WTC11 (cell line): ENCODE results near the gene HIBADH. TPM values are rescaled to one million over a fixed set of nuclear protein-coding genes. Genes with fewer than 3 reads are reported as not detected.

Source experiments
- ATAC-seq: fragments of 200-7000 bp; cut with Tn5 transposase; 2 replicates; pipeline ENCODE4 v1.10.0; 2021; ENCODE audit warnings: mild to moderate bottlenecking, moderate library complexity
- CTCF ChIA-PET: fragments of 300-600 bp; sonication (Branson Sonifier 250); formaldehyde crosslinking; loops from one replicate; lab custom pipeline; 2021; ENCODE audit warnings: antibody characterized with exemption; lab: Charles Lee
- POLR2A ChIA-PET: fragments of 350-600 bp; sonication (Branson Sonifier 250); formaldehyde crosslinking; loops from one replicate; lab custom pipeline; 2021; ENCODE audit warnings: antibody characterized with exemption; lab: Charles Lee
- DNase-seq: peaks from one replicate; pipeline ENCODE4 v3.0.0; 2021; ENCODE audit warnings: low spot score
- H3K27ac Mint-ChIP-seq: 2 replicates; pipeline ENCODE4 v1.8.0; 2021; ENCODE audit warnings: mixed read lengths
- H3K27me3 Mint-ChIP-seq: 2 replicates; pipeline ENCODE4 v1.8.0; 2021; ENCODE audit warnings: low read depth, mild to moderate bottlenecking, moderate library complexity, mixed read lengths
- H3K36me3 Mint-ChIP-seq: 2 replicates; pipeline ENCODE4 v1.8.0; 2021; ENCODE audit warnings: mixed read lengths
- H3K4me1 Mint-ChIP-seq: 2 replicates; pipeline ENCODE4 v1.8.0; 2022; ENCODE audit warnings: mixed read lengths
- H3K4me3 Mint-ChIP-seq: 2 replicates; pipeline ENCODE4 v1.8.0; 2021; ENCODE audit warnings: mild to moderate bottlenecking, moderate library complexity, mixed read lengths
- H3K9me3 Mint-ChIP-seq: 2 replicates; pipeline ENCODE4 v1.8.0; 2021; ENCODE audit warnings: mixed read lengths
- ARID4B ChIP-seq: sonication (generic); formaldehyde crosslinking; IDR thresholded peaks from 2 replicates; pipeline ENCODE4 v1.8.0; 2023; ENCODE audit warnings: missing genetic modification reagents, mild to moderate bottlenecking, borderline replicate concordance
- ATF1 ChIP-seq: sonication (generic); formaldehyde crosslinking; IDR thresholded peaks from 2 replicates; pipeline ENCODE4 v1.8.1; 2023; ENCODE audit warnings: mild to moderate bottlenecking, moderate library complexity, missing genetic modification reagents
- CBFB ChIP-seq: sonication (generic); formaldehyde crosslinking; IDR thresholded peaks from 2 replicates; pipeline ENCODE4 v1.8.1; 2022; ENCODE audit warnings: mild to moderate bottlenecking, low read depth, missing genetic modification reagents
- FOXP4 ChIP-seq: sonication (generic); formaldehyde crosslinking; IDR thresholded peaks from 2 replicates; pipeline ENCODE4 v1.8.0; 2022; ENCODE audit warnings: mild to moderate bottlenecking, missing genetic modification reagents
- HMGA2 ChIP-seq: fragments of 250-450 bp; sonication (Bioruptor Pico); IDR thresholded peaks from 2 replicates; pipeline ENCODE4 v1.4.0; 2021; ENCODE audit warnings: mild to moderate bottlenecking, moderate library complexity
- KAT7 ChIP-seq: sonication (generic); formaldehyde crosslinking; IDR thresholded peaks from 2 replicates; pipeline ENCODE4 v1.8.1; 2023; ENCODE audit warnings: missing genetic modification reagents, mild to moderate bottlenecking, borderline replicate concordance
- NFE2L1 ChIP-seq: sonication (generic); formaldehyde crosslinking; IDR thresholded peaks from 2 replicates; pipeline ENCODE4 v1.8.1; 2023; ENCODE audit warnings: missing genetic modification reagents
- NR3C1 ChIP-seq: sonication (generic); formaldehyde crosslinking; conservative IDR thresholded peaks from 2 replicates; pipeline ENCODE4 v1.8.1; 2023; ENCODE audit warnings: low read depth, mild to moderate bottlenecking, missing genetic modification reagents
- SOX15 ChIP-seq: fragments of 250-450 bp; sonication (Bioruptor Pico); IDR thresholded peaks from 2 replicates; pipeline ENCODE4 v1.9.0; 2021; ENCODE audit warnings: mild to moderate bottlenecking
- TCF7 ChIP-seq: sonication (generic); formaldehyde crosslinking; IDR thresholded peaks from 2 replicates; pipeline ENCODE4 v1.8.0; 2022; ENCODE audit warnings: mild to moderate bottlenecking, low read depth, missing genetic modification reagents, moderate library complexity
- USF2 ChIP-seq: sonication (generic); formaldehyde crosslinking; IDR thresholded peaks from 2 replicates; pipeline ENCODE4 v1.8.1; 2023; ENCODE audit warnings: mild to moderate bottlenecking, missing genetic modification reagents, moderate library complexity
- ZBTB43 ChIP-seq: sonication (generic); formaldehyde crosslinking; IDR thresholded peaks from 2 replicates; pipeline ENCODE4 v1.8.1; 2023; ENCODE audit warnings: mild to moderate bottlenecking, missing genetic modification reagents
- ZNF121 ChIP-seq: sonication (generic); formaldehyde crosslinking; IDR thresholded peaks from 2 replicates; pipeline ENCODE4 v1.8.0; 2023; ENCODE audit warnings: missing genetic modification reagents
- total RNA-seq: library from RNA; stranded (reverse); gene quantifications from 3 replicates; pipeline ENCODE4 v1.2.3, GENCODE V29; 2021
- TF ChIP-seq, protein P1 (sequence below): sonication (generic); formaldehyde crosslinking; IDR thresholded peaks from 2 replicates; pipeline ENCODE4 v1.8.1; 2022; ENCODE audit warnings: missing genetic modification reagents, borderline replicate concordance
- TF ChIP-seq, protein P2 (sequence below): fragments of 250-450 bp; sonication (Bioruptor Pico); IDR thresholded peaks from 2 replicates; pipeline ENCODE4 v1.9.0; 2021; ENCODE audit warnings: moderate library complexity, mild to moderate bottlenecking, inconsistent platforms, borderline replicate concordance
- TF ChIP-seq, protein P3 (sequence below): sonication (generic); formaldehyde crosslinking; conservative IDR thresholded peaks from 2 replicates; pipeline ENCODE4 v1.8.1; 2022; ENCODE audit warnings: mild to moderate bottlenecking, missing genetic modification reagents

Gene HIBADH
- total RNA-seq, 1 experiment from 2014 or later, result 27.9 TPM

GRCh38 chr7:27547401-27547800 is 115.3 kb downstream of the HIBADH start:
- H3K4me3 Mint-ChIP-seq, result no peak overlapping the region
- no peak for TF ChIP-seq SOX15 (CRISPR knock-in tag)
- no peak for TF ChIP-seq TCF7 (CRISPR knock-in tag)
- TF ChIP-seq FOXP4 (CRISPR knock-in tag), result no peak
- TF ChIP-seq, protein P1, sequence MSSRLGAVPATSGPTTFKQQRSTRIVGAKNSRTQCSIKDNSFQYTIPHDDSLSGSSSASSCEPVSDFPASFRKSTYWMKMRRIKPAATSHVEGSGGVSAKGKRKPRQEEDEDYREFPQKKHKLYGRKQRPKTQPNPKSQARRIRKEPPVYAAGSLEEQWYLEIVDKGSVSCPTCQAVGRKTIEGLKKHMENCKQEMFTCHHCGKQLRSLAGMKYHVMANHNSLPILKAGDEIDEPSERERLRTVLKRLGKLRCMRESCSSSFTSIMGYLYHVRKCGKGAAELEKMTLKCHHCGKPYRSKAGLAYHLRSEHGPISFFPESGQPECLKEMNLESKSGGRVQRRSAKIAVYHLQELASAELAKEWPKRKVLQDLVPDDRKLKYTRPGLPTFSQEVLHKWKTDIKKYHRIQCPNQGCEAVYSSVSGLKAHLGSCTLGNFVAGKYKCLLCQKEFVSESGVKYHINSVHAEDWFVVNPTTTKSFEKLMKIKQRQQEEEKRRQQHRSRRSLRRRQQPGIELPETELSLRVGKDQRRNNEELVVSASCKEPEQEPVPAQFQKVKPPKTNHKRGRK, result no peak
- no peak for TF ChIP-seq KAT7 (CRISPR knock-in tag)
- TF ChIP-seq ZNF121 (CRISPR knock-in tag), result no peak
- no peak for TF ChIP-seq NR3C1 (CRISPR knock-in tag)
- no peak for TF ChIP-seq CBFB
- TF ChIP-seq HMGA2 (CRISPR knock-in tag), result no peak
- TF ChIP-seq, protein P2, sequence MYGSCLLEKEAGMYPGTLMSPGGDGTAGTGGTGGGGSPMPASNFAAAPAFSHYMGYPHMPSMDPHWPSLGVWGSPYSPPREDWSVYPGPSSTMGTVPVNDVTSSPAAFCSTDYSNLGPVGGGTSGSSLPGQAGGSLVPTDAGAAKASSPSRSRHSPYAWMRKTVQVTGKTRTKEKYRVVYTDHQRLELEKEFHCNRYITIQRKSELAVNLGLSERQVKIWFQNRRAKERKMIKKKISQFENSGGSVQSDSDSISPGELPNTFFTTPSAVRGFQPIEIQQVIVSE (CRISPR knock-in tag), result no peak
- no peak for TF ChIP-seq ZBTB43
- CTCF ChIA-PET, result no interaction called here
- H3K4me1 Mint-ChIP-seq, result peaks cover 41% of the 10 kb centered on the region
- no peaks in the 10 kb centered on the region for H3K27me3 Mint-ChIP-seq
- POLR2A ChIA-PET, result no interaction called here
- H3K36me3 Mint-ChIP-seq, result 0 out of 2 replicates have a peak, but pooled peaks cover 3% of the 10 kb centered on the region
- H3K9me3 Mint-ChIP-seq, result no peaks in the 10 kb centered on the region
- ATAC-seq (no peak), DNase-seq (no peak)
- H3K27ac Mint-ChIP-seq, result peak overlapping the region; percentile 10

DNA sequence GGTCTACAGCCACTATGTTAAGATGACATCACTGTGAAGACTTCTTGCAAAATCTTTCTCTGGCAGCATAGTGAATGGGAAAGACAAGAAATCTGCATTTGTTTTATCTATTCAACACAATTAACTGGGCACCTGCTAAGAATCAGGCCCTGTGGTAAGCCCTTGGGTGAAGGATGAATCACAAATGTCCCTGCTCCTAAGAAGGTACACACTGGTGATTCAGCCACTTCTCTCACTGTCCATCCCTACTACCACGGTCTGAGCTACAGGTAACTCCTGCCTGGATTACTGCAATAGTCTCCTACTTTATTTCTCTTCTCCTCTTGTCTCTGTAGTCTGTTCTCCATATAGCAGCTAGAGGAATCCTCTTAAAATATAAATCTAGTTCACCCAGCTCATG is 116.1 kb downstream of the HIBADH start:
- peaks cover 38% of the 10 kb centered on the region for H3K4me1 Mint-ChIP-seq
- ATAC-seq, result no peak
- no peak for TF ChIP-seq ARID4B (CRISPR knock-in tag)
- no peak for TF ChIP-seq USF2 (CRISPR knock-in tag)
- TF ChIP-seq, protein P3, sequence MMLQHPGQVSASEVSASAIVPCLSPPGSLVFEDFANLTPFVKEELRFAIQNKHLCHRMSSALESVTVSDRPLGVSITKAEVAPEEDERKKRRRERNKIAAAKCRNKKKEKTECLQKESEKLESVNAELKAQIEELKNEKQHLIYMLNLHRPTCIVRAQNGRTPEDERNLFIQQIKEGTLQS, result no peak
- TF ChIP-seq NFE2L1, result no peak
- no peak for TF ChIP-seq ATF1 (CRISPR knock-in tag)
- TF ChIP-seq, all 79 proteins: peak for 0
- ChIA-PET POLR2A (no interaction called here), CTCF (no interaction called here)
- H3K9me3 Mint-ChIP-seq, result peaks cover under 1% of the 10 kb centered on the region; the same call in 1 of the 2 replicates
- H3K4me3 Mint-ChIP-seq, result no peak overlapping the region
- no peak overlapping the region; the same call in 1 of the 2 replicates for H3K27ac Mint-ChIP-seq
- no peak for DNase-seq
- peaks cover 10% of the 10 kb centered on the region for H3K36me3 Mint-ChIP-seq
- H3K27me3 Mint-ChIP-seq, result no peaks in the 10 kb centered on the region
